RWPE1 (cell line): ENCODE data around the gene CDR2L.

ENCODE experiments used
- CTCF ChIA-PET: fragments of 350-600 bp; sonication (Branson Sonifier 250); formaldehyde crosslinking; extraction: SDS; loops from one replicate; lab custom pipeline; 2021; lab: Yijun Ruan, JAX
- POLR2A ChIA-PET: fragments of 400-600 bp; formaldehyde crosslinking; extraction: SDS; loops from one replicate; lab custom pipeline; 2020; ENCODE audit warnings: antibody characterized with exemption; ENCODE audit not compliant: low non-redundant PET; lab: Yijun Ruan, JAX
- DNase-seq: peaks from one replicate; pipeline ENCODE4 v3.0.0; 2012; ENCODE audit warnings: low spot score
- H3K27ac ChIP-seq: fragments of 450-650 bp; 2 replicates; pipeline ENCODE4 v1.5.1; 2017
- TF ChIP-seq, protein P1 (sequence below): fragments of 450-650 bp; conservative IDR thresholded peaks from 2 replicates; pipeline ENCODE4 v1.5.1; 2017; ENCODE audit warnings: low read depth, mild to moderate bottlenecking

CDR2L gene

DNA sequence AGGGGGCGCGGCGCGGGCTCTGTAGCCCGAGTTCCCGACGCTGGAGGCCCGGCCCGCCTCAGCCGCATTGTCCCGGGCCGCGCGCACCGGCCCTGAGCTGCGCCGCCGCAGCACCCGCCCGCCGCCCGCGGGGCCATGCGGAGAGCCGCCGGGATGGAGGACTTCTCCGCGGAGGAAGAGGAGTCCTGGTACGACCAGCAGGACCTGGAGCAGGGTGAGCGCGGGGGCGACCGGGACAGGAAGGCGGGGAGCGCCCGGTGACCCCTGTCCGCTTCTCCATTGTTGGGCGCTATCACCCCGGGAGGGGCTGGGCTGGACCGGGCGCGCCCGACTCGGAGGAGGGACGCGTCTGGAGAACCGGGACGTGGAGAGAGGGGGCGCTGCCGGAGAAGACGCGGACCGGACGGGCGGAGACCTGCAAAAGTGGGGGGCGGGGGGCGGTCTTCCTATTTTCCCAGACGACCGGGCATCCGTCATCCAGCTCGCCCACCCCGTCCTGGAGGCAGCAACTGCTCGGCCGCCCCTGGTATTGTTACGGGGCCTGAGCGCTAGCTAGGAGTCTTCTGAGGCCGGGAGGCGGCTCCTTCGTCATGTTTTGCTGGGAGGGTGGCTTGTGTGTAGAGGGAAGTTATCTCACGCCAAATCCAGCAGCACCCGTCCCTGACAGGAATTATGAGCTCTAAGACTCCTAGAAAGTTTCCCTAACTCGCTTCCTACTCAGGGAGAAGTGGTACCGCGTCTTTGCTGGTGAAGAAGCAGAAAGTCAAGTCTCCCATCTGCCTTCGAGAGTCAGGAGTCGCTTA lies 678 bp downstream of the CDR2L start:
- TF ChIP-seq, protein P1, sequence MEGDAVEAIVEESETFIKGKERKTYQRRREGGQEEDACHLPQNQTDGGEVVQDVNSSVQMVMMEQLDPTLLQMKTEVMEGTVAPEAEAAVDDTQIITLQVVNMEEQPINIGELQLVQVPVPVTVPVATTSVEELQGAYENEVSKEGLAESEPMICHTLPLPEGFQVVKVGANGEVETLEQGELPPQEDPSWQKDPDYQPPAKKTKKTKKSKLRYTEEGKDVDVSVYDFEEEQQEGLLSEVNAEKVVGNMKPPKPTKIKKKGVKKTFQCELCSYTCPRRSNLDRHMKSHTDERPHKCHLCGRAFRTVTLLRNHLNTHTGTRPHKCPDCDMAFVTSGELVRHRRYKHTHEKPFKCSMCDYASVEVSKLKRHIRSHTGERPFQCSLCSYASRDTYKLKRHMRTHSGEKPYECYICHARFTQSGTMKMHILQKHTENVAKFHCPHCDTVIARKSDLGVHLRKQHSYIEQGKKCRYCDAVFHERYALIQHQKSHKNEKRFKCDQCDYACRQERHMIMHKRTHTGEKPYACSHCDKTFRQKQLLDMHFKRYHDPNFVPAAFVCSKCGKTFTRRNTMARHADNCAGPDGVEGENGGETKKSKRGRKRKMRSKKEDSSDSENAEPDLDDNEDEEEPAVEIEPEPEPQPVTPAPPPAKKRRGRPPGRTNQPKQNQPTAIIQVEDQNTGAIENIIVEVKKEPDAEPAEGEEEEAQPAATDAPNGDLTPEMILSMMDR: peak; percentile 56
- peak overlapping the region; percentile 87 for H3K27ac ChIP-seq
- CTCF ChIA-PET: interaction anchor here (0.7 to 2.1 kb wide), 4 partner anchors 17 to 1261 kb away, joined by 4 to 6 read pairs (median 6); no protein-coding TSS in a partner anchor
- no peak for DNase-seq
- POLR2A ChIA-PET: interaction anchor here (1.1 kb wide), 1 partner anchor 26 kb away, joined by 3 read pairs; no protein-coding TSS in a partner anchor

DNA sequence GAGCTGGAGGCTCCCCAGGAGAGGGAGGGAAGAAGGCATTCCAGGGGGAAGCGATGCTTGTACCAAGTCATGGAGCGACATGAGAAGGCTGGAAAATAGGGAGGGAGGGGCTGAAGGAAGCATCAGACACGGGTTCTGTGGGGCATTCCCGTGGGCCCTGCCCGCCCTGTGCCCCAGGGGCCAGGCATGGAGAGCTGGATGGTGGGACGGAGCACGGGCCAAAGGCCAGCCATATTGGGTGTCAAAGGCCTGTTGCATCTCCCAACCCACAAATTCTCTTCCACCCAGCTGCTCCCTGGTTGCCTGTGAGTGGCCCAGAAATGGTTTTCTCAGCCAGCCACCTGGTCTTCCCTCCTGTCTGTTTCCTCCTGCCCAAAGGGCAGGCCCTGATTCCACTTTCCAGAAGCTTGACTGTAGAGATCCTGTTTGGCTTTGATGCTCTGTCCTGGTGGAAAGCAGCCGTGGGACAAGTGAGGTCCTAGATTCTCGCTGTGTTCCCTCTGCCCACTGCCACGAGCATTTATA lies 3.2 kb downstream of the CDR2L start:
- TF ChIP-seq, protein P1: no peak

DNA sequence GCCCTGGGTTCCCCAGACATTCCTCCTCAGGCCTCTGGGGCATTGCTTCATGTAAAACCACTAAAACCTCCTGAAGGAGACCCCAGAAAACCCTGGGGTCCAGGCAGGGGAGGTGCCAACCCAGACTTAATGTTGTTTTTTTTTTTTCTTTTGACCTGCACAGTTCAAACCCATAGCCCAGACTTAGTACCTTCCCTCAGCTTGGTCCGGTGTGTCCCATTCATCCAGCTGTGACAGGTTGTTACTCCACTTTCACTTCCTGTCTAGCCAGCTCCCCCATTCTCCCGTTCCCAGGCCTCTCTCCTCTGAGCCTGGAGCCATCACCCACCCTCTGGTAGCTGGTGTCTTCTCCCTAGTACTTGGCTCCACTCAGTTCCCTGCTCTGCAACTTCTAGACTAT lies 4.8 kb downstream of the CDR2L start:
- CTCF ChIA-PET: interaction anchor here (0.5 to 1.3 kb wide), 2 partner anchors 20 to 37 kb away, joined by 6 read pairs; partner anchors contain the start of gene MRPL58

More for the DNA sequence above, 3.2 kb downstream of the CDR2L start:
- POLR2A ChIA-PET: interaction anchor here (0.7 kb wide), 1 partner anchor 13 kb away, joined by 4 read pairs; no protein-coding TSS in a partner anchor
- CTCF ChIA-PET: interaction anchor here (1.4 kb wide), 1 partner anchor 123 kb away, joined by 3 read pairs; no protein-coding TSS in a partner anchor
- peak overlapping the region; percentile 87 for H3K27ac ChIP-seq
- no peak for DNase-seq

DNA sequence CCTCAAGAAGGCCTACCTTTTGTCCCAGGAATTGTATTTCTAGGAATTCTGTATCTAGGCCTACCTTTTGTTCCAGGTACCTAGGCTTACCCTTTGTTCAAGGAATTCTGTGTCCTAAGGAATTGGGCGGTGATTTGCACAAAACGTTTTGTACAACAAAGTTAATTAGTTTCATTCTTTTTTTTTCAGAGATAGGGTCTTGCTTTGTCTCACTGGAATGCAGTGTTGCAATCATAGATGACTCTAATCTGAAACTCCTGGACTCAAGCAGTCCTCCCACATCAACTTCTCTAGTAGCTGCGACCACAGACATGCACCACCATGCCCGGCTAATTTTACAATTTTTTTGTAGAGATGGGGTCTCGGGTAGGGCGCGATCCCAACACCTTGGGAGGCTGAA lies 7.0 kb downstream of the CDR2L start:
- CTCF ChIA-PET: no interaction called here
- H3K27ac ChIP-seq: peak overlapping the region; percentile 58
- TF ChIP-seq, protein P1: no peak
- no peak for DNase-seq
- POLR2A ChIA-PET: interaction anchor here (0.5 kb wide), 1 partner anchor 15 kb away, joined by 3 read pairs; no protein-coding TSS in a partner anchor

More for the DNA sequence above, 4.8 kb downstream of the CDR2L start:
- peak overlapping the region; percentile 87 for H3K27ac ChIP-seq
- TF ChIP-seq, protein P1: no peak
- POLR2A ChIA-PET: no interaction called here
- no peak for DNase-seq

DNA sequence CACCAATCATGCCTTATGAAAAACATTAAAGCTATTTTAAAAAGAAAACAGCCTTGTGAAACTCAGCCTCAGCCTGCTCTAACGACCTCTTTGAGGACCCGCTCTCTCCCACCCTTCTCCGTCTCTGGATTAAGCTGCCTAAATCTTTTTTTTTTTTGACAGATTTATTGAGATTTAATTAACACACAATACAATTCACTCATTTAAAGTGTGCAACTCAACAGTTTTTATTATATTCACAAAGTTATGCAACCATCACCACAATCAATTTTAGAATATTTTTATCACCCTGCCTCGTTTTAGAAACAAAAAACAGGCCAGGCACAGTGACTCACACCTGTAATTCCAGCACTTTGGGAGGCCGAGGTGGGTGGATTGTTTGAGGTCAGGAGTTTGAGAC lies 8.4 kb downstream of the CDR2L start:
- no peak for DNase-seq
- ChIA-PET POLR2A (no interaction called here), CTCF (interaction anchor here (0.6 kb wide), 1 partner anchor 224 kb away, joined by 3 read pairs; no protein-coding TSS in a partner anchor)
- H3K27ac ChIP-seq: peak overlapping the region; percentile 58
- TF ChIP-seq, protein P1: no peak

DNA sequence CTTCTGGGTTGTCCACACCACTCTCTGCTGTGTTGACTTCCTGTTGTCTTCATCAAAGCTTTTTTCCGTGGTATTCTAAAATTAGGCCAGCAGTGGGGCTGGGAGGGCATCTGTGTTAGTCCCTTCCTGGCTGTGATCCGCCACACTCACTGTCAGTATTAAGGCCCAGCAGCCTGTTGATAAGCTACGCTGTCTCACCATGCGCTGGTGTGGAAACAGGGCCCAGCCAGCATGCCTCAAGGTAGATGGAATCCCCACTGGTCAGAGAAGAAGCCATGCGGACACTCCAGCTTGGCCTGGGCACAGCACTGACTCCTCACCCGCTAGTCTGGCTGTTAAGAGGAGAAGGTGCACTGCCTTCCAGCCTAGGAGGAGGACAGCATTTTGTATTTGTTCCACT lies 11.4 kb downstream of the CDR2L start:
- no peak for DNase-seq
- H3K27ac ChIP-seq: peak overlapping the region; percentile 30
- CTCF ChIA-PET: interaction anchor here (0.6 to 1.6 kb wide), 3 partner anchors 13 to 1819 kb away, joined by 4 read pairs; no protein-coding TSS in a partner anchor
- TF ChIP-seq, protein P1: no peak
- POLR2A ChIA-PET: interaction anchor here (1.2 kb wide), 1 partner anchor 13 kb away, joined by 3 read pairs; no protein-coding TSS in a partner anchor
